ENCODE results near the gene RRAGB. TPM values are rescaled to one million over a fixed set of nuclear protein-coding genes. Genes with fewer than 3 reads are reported as not detected.

RRAGB gene
- total and polyA plus RNA-seq, 4 donors: 11.5 to 26.2 (median 16.2) TPM

DNA sequence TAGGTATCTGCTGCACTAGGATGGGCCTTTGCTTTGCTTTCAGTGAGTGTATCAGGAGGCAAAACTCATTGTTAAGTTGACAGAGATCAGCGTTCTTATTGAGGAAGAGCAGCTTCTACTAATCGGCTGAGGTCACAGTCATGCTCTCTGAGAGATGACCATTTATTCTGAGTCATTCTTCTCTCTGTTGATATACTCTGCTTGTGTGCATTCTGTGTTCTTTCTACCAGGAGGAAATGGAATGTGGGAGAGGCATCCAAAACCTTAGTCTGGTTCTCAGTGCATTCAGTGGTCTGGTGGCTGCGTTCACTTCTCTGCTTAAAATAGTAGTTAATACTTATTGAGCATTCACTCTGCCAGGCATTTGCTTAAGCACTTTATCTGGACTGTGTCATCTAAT, 66.2 kb downstream of the RRAGB start:
- H3K27me3 ChIP-seq (ENCODE audit: control insufficient read depth in 1 of 2, insufficient read depth in 2 of 2, low read length in 1 of 2): no peaks in the 10 kb centered on the region
- H3K9me3 ChIP-seq (ENCODE audit: control insufficient read depth, low read length): peaks cover 2% of the 10 kb centered on the region
- DNase-seq (no peak), ATAC-seq (ENCODE audit: low FRiP score) (no peak)
- WGBS, 2 donors: 73% methylated on average over 3 of the region's 3 CpGs
- H3K27ac ChIP-seq (ENCODE audit: low read depth in 1 of 2, low read length in 2 of 2): no peak overlapping the region
- H3K4me3 ChIP-seq (ENCODE audit: low read length in 2 of 2): no peak overlapping the region
- no peaks in the 10 kb centered on the region for H3K36me3 ChIP-seq (ENCODE audit: control insufficient read depth in 1 of 2, insufficient read depth in 2 of 2, low read length in 1 of 2)
- no peaks in the 10 kb centered on the region for H3K4me1 ChIP-seq (ENCODE audit: control insufficient read depth in 1 of 2, insufficient read depth in 2 of 2, low read length in 2 of 2)
- intact Hi-C loops (cut with DNase I): no loop called here

DNA sequence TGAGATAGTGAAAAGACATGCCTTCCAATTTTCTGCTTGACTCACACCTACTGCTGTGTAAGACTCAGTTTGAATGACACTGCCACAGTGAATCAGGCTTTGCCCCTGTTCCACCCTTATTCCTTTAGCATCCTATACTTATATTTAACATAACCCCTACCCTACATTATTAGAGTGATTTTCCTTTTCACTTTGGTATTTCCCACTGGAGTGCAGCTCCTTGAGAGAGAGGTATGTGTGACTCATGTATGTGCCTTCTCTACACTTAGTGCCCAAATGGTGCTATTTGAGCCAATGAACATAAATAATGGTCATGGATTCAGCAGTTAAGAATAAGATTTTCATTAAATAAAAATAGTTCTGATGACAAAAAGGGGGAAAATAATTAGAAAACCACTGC, 69.5 kb downstream of the RRAGB start:
- intact Hi-C loops (cut with DNase I): no loop called here
- ATAC-seq (ENCODE audit: low FRiP score): no peak
- H3K27ac ChIP-seq (ENCODE audit: low read depth in 1 of 2, low read length in 2 of 2): no peak overlapping the region

DNA sequence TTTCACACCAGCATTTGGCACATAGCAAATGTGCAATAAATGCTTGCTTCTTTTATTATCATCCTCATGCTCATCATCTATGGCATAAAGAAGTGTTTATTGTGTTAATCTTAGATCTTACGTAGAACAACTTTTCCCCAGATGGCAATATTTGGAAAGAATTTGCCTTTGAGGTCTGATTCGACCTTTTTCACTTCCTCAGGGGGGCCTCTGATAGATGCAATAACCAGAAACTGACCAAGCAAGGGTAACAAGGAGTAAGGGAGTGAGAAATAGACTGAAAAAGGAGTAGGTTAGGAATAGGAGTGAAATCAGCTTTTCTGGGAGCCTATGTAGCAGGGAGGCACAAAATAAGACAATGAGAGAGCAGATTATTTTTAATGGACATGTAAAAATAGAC, 70.2 kb downstream of the RRAGB start:
- DNase-seq: no peak
- intact Hi-C loops (cut with DNase I): no loop called here
- Histone ChIP-seq H3K4me1 (ENCODE audit: control insufficient read depth in 1 of 2, insufficient read depth in 2 of 2, low read length in 2 of 2) (no peaks in the 10 kb centered on the region), H3K4me3 (ENCODE audit: low read length in 2 of 2) (no peak overlapping the region), H3K9me3 (ENCODE audit: control insufficient read depth, low read length) (peaks cover 2% of the 10 kb centered on the region), H3K36me3 (ENCODE audit: control insufficient read depth in 1 of 2, insufficient read depth in 2 of 2, low read length in 1 of 2) (no peaks in the 10 kb centered on the region), H3K27ac (ENCODE audit: low read depth in 1 of 2, low read length in 2 of 2) (no peak overlapping the region), H3K27me3 (ENCODE audit: control insufficient read depth in 1 of 2, insufficient read depth in 2 of 2, low read length in 1 of 2) (no peaks in the 10 kb centered on the region)
- ATAC-seq (ENCODE audit: low FRiP score): no peak
- WGBS, 2 donors: 59 to 75% methylated on average over 2 of the region's 2 CpGs

More for the DNA sequence above, 69.5 kb downstream of the RRAGB start:
- DNase-seq: no peak
- no peak overlapping the region for H3K4me3 ChIP-seq (ENCODE audit: low read length in 2 of 2)
- no peaks in the 10 kb centered on the region for H3K27me3 ChIP-seq (ENCODE audit: control insufficient read depth in 1 of 2, insufficient read depth in 2 of 2, low read length in 1 of 2)
- H3K9me3 ChIP-seq (ENCODE audit: control insufficient read depth, low read length): peaks cover 2% of the 10 kb centered on the region
- H3K4me1 ChIP-seq (ENCODE audit: control insufficient read depth in 1 of 2, insufficient read depth in 2 of 2, low read length in 2 of 2): no peaks in the 10 kb centered on the region
- no peaks in the 10 kb centered on the region for H3K36me3 ChIP-seq (ENCODE audit: control insufficient read depth in 1 of 2, insufficient read depth in 2 of 2, low read length in 1 of 2)

GRCh38 chrX:55794405-55794804, 76.9 kb downstream of the RRAGB start:
- no peak overlapping the region for H3K4me3 ChIP-seq (ENCODE audit: low read length in 2 of 2)
- no peaks in the 10 kb centered on the region for H3K9me3 ChIP-seq (ENCODE audit: control insufficient read depth, low read length)
- H3K27ac ChIP-seq (ENCODE audit: low read depth in 1 of 2, low read length in 2 of 2): no peak overlapping the region
- intact Hi-C loops (cut with DNase I): no loop called here
- DNase-seq (no peak), ATAC-seq (ENCODE audit: low FRiP score) (no peak)
- no peaks in the 10 kb centered on the region for H3K27me3 ChIP-seq (ENCODE audit: control insufficient read depth in 1 of 2, insufficient read depth in 2 of 2, low read length in 1 of 2)
- H3K4me1 ChIP-seq (ENCODE audit: control insufficient read depth in 1 of 2, insufficient read depth in 2 of 2, low read length in 2 of 2): no peaks in the 10 kb centered on the region
- no peaks in the 10 kb centered on the region for H3K36me3 ChIP-seq (ENCODE audit: control insufficient read depth in 1 of 2, insufficient read depth in 2 of 2, low read length in 1 of 2)
- 85 to 97% methylated on average over 1 of the region's 1 CpG for WGBS, 2 donors

- DNase-seq (no peak), ATAC-seq (ENCODE audit: low FRiP score) (no peak)
- intact Hi-C loops (cut with DNase I): no loop called here
- H3K9me3 ChIP-seq (ENCODE audit: control insufficient read depth, low read length): no peaks in the 10 kb centered on the region
- WGBS, 2 donors: 39 to 67% methylated on average over 3 of the region's 3 CpGs
- H3K4me1 ChIP-seq (ENCODE audit: control insufficient read depth in 1 of 2, insufficient read depth in 2 of 2, low read length in 2 of 2): no peaks in the 10 kb centered on the region
- H3K4me3 ChIP-seq (ENCODE audit: low read length in 2 of 2): no peak overlapping the region
- no peaks in the 10 kb centered on the region for H3K36me3 ChIP-seq (ENCODE audit: control insufficient read depth in 1 of 2, insufficient read depth in 2 of 2, low read length in 1 of 2)
- no peak overlapping the region for H3K27ac ChIP-seq (ENCODE audit: low read depth in 1 of 2, low read length in 2 of 2)
- H3K27me3 ChIP-seq (ENCODE audit: control insufficient read depth in 1 of 2, insufficient read depth in 2 of 2, low read length in 1 of 2): no peaks in the 10 kb centered on the region
Observed at GRCh38 chrX:55796496-55796895, 78.9 kb downstream of the RRAGB start.

DNA sequence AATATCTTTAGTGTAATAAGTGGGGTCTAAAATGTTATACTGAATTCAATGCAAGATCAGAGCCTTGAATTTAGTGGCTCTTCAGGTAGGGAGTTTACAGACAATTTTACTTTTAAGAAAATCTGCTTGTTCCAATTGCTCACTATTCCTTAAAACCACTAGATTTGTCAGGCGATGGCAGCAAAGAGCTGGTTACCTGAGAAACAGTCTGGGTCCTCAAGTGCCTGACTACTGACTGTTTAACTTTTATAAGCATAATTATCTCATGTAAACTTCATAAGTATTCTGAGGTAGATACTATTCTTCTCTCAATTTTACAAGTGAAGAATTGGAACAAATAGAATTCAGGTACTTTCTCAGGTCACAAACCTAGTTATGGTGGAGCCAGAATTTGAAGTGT, 84.3 kb downstream of the RRAGB start:
- Histone ChIP-seq H3K36me3 (ENCODE audit: control insufficient read depth in 1 of 2, insufficient read depth in 2 of 2, low read length in 1 of 2) (no peaks in the 10 kb centered on the region), H3K9me3 (ENCODE audit: control insufficient read depth, low read length) (no peaks in the 10 kb centered on the region), H3K4me1 (ENCODE audit: control insufficient read depth in 1 of 2, insufficient read depth in 2 of 2, low read length in 2 of 2) (no peaks in the 10 kb centered on the region), H3K27me3 (ENCODE audit: control insufficient read depth in 1 of 2, insufficient read depth in 2 of 2, low read length in 1 of 2) (no peaks in the 10 kb centered on the region), H3K4me3 (ENCODE audit: low read length in 2 of 2) (no peak overlapping the region), H3K27ac (ENCODE audit: low read depth in 1 of 2, low read length in 2 of 2) (no peak overlapping the region)
- ATAC-seq (ENCODE audit: low FRiP score) (no peak), DNase-seq (no peak)
- 33 to 46% methylated on average over 1 of the region's 1 CpG for WGBS, 2 donors
- intact Hi-C loops (cut with DNase I): loop anchor here in 1 of 2 donors (10.0 kb wide), 1 partner anchor 63 kb away; no protein-coding TSS in a partner anchor

Other genes starting within 250 kb of the RRAGB start
- gene USP51, start 227.9 kb upstream of the RRAGB start, total RNA-seq: 1 to 10 TPM; 1.4 to 2.7 TPM
- under 1 TPM; 0.25 to 0.31 TPM for gene USP51, start 227.9 kb upstream of the RRAGB start, polyA plus RNA-seq
- gene FOXR2, start 94.3 kb upstream of the RRAGB start, total RNA-seq: not detected
- not detected for gene FOXR2, start 94.3 kb upstream of the RRAGB start, polyA plus RNA-seq

Data from aorta (tissue), 5 donors.